Measurements from ENCODE around the gene DEXI.
A peak's percentile ranks its signal among the peaks of the same experiment; 100 is the strongest.

Gene DEXI

GRCh38 chr16:10942352-10943063, at the start of gene DEXI:
DEXI (minus strand) TSS chr16:10942468; CDS start chr16:10942005, 463 bp downstream.
- peak; percentile 93 for DNase-seq

GRCh38 chr16:10990378-10990777, 48.1 kb upstream of the DEXI start:
- DNase-seq, result no peak

- no peak for DNase-seq
These were observed 47.3 kb upstream of the DEXI start for GRCh38 chr16:10989559-10989958.

- no peak for DNase-seq
These were observed 46.6 kb upstream of the DEXI start for GRCh38 chr16:10988879-10989278.

GRCh38 chr16:10988164-10988803, 46.0 kb upstream of the DEXI start:
- DNase-seq, result no peak

DNA sequence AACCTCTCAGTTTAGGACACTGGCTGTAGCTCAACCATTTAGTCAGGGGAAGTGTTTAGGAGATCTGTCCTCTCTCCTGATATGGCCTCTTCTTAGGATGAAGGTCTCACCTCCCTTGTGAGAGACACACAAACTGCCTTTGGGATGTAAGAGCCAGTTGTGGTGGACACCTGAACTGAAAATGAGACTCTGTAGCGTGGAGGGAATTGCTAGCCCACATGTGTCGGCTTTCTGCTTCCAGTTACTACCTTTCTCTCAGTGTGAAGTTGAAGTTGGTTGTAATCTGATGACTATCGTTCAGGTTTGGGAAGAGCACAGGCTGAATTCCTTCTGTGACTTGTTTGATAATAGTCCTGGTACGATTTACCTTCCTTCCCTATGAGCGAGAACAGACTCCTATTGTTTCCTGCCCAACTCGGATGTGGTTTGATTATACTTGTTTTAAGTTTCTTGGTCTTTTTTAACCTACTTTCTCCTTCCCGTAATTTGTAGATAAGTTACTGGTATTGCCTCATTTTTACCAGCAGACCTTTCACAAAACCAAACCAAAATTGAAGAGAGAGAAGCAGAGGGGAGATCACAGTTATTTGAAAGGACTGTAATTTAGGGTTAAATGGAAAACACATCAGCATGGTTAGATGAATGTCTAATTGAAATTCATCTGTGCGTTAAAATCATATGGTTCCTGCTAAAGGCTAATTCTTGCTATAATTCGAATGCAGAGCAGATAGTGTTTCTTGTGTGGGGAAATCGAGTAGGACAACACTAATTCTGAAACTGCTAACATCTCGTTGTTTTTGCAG, 45.3 kb upstream of the DEXI start:
- no peak for DNase-seq

- no peak for DNase-seq
These were observed 42.2 kb upstream of the DEXI start for GRCh38 chr16:10984509-10984908.

DNA sequence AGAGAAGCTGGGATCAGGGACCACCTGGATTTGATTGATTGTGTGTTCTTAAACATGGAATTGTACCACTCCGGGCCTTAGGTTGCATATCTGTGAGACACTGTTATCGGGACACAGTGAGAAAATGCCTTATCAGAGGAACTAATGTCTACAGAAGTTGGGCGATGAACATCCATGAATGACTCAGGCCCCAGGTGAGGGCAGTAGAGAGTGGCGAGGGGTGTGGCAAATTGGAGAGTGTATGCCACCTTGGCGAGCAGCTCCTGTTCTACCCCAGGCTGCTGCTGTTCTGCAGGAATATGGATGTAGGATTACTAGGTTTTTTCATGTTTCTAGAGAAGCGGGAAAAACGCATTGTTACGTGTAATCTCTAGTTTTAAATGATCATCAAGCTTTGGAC, 40.9 kb upstream of the DEXI start:
- DNase-seq, result no peak

DNA sequence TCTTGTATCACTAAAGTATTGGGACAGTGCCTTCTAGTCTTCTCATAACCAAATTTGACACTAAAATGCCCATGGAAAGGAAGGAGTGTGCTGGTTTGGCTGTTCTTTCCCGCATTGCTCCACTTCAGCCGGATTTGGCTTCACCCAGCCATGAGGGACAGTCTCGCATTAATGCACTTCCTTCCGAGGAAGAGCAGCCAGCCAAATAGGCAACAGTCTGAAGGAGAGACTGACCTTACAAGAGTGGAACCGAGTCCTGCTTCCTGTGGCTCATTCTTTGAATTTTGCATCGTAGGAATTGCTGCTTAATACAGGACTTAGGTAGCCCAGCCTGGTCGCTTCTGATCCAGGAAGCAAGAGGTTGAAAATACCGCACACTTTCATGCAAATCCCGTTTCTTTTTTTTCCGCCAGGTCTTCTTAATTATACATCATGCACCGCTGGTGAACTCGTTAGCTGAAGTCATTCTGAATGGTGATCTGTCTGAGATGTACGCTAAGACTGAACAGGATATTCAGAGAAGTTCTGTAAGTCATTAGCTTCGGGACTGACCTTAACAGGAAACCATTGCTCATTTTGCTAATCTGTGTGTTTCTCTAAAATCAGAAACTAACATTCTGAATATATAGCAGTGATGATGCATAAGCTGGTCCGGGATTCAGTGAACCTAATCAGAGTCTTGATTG, 40.3 kb upstream of the DEXI start:
- no peak for DNase-seq

DNA sequence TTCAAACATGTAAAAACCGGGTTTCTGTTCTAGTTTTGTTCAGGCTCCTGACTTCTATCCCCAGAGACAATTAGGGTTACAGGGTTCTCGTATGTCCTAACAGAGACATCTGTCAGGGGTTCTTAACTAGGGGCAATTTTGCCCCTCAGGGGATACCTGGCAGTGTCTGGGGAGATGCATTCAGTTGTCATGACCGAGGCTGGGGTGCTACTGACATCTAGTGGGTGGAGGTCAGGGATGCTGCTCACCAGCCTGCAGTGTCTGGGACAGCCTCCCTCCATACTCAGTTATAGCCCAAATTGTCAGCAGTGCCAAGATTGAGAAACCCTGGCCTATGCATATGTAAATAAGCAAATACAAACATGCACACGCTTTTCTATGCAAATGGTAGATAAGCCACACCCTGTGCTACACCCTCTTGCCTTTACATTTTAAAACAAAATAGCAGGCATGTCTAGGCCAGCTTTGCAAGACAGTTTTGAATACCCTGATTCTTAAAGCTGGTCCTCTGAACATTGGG, 39.5 kb upstream of the DEXI start:
- peak; percentile 18 for DNase-seq

DNA sequence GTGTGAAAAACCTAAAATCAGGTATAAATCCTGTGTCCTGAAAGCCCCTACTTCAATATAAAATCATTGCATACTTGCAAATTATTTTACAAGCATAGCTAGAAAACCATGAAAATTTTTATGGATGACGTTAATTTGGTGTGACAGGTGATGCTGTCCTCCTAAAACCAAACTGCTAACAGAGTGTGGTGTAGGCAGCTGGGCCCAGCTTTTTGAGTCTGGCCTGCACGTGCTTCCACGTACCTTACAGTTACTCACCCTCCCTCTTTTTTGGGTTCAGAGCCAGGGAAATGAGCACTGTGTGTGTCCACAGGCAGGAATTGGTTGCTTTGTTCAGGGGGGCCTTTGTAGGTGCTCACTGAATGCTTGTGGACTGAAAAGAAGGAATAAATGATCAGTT, 38.5 kb upstream of the DEXI start:
- DNase-seq, result peak; percentile 80

GRCh38 chr16:10979717-10980601, 37.7 kb upstream of the DEXI start:
- peak; percentile 65 for DNase-seq

GRCh38 chr16:10978871-10979446, 36.7 kb upstream of the DEXI start:
- DNase-seq, result peak; percentile 51

DNA sequence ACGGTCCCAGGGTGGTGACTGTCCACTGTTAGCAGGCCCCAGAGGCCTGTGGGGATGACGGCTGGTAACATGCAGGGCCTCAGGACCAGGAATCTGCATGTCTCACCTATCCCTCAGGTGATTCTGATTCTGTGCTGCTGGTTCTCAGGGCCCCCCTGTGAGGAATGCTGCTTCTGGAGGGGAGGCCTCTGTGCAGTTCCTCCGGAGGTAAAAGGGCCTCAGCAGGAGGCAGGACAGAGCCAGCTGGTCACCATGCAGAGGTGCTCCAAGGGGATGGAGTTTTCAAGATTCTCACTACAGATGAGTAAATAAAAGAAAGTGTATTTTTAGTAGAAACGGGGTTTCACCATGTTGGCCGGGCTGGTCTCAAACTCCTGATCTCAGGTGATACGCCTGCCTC, 35.9 kb upstream of the DEXI start:
- DNase-seq, result no peak

DNA sequence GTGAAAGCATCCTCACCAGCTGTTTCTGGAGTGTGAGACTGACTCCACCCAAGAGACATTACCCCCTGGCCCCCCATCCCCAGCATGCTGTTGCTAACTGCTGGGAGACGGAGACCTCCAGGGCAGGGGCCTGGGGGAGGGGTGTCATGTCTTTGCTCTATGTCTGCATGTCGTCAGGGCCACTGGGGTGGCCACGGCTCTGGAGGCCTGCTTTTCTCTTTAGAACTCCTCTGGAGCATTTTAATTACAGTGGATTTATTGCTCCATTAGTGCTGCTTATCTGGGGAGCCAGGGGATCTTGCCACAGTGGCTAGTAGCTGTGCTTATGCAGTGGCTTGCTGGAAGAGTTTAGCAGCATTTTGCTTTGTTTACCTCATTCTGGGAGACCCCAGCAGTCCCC, 34.4 kb upstream of the DEXI start:
- DNase-seq, result peak; percentile 53

DNA sequence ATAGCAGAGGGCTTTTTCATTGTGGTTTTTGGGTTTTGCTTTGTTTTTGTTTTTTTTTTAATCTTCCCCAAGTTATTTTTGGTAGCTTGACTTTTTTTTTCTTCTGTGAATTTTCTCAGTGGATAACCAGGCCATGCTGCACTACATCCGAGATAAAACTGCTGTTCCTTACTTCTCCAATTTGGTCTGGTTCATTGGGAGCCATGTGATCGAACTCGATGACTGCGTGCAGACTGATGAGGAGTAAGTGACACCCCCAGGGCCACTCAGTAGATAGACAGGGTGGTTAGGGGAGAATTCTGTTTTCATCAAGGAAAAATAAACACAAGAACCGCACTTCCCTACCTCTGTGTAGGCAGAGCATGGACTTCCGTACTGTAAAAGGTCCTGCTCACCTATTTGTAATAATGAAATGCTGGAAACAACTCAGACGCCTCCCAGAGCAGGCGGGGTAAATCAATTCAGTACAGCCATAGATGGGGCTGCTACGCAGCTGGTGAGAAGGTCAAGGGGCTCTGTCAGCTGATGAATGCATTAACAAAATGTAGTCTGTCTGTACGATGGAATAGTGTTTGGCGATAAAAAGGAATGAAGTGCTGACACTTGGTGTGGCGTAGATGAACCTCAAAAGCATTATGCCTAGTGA, 30.7 kb upstream of the DEXI start:
- DNase-seq, result no peak

DNA sequence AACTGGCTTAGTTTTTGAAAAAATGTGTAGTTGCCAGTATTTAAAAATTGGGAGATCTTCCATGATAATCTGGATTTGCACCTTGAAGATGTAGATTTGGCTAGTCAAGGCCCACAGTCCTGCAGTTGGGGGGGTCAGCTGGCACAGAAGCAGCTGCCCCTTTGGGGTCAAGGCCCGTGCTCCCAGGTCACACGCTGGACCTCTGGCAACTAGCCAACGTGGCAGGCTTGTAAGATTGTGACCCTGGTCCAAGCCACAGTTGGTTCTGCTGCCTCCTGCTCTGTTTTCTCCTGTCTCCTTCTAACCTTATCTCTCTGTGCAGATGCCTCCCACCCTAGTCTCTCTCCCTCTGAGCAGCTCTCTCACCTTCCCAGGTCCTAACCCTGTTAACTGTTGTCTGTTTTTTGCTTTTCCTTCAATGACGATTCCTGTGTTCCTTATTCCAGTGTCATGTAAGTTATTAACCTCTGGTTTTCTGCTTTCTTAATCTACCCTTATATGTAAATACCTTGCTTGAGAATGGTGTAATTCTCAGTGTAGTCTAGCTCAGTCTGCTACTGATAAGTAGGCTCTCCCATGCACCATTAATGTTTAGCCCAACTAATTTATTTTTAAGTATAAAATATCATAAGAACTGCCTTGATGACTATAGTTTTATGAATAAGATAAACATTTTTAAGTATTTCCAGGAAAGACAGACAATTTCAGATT, 30.0 kb upstream of the DEXI start:
- DNase-seq, result no peak

- peak; percentile 74 for DNase-seq
These were observed 29.3 kb upstream of the DEXI start for GRCh38 chr16:10971560-10971961.

- DNase-seq, result no peak
These were observed 27.8 kb upstream of the DEXI start for GRCh38 chr16:10970065-10970464.

- DNase-seq, result no peak
These were observed 27.3 kb upstream of the DEXI start for GRCh38 chr16:10969615-10970014.
